Brain microvascular endothelial cell (primary cell): ENCODE results near the gene CBLB.

Experiments
- DNase-seq: peaks from one replicate; pipeline ENCODE4 v3.0.0-alpha.2; 2020
- H3K27ac ChIP-seq: fragments of 250-450 bp; sonication (Bioruptor Pico); 2 replicates; pipeline ENCODE4 v1.5.1; 2020; ENCODE audit warnings: mild to moderate bottlenecking, moderate library complexity
- H3K27me3 ChIP-seq: fragments of 250-450 bp; sonication (Bioruptor Pico); replicated peaks from 2 replicates; pipeline ENCODE4 v1.5.1; 2020; ENCODE audit warnings: mild to moderate bottlenecking
- H3K36me3 ChIP-seq: fragments of 250-450 bp; sonication (Bioruptor Pico); replicated peaks from 2 replicates; pipeline ENCODE4 v1.5.1; 2020; ENCODE audit warnings: mild to moderate bottlenecking
- H3K4me3 ChIP-seq: 2 replicates; pipeline ENCODE4 v1.5.1; 2011; ENCODE audit warnings: low read depth, mild to moderate bottlenecking, control low read depth, low read length, moderate library complexity
- in situ Hi-C: cut with HindIII; loops from 2 replicates; pipeline ENCODE4 v1.10.0; 2017; ENCODE audit warnings: low sequenced_read_pairs, low pct_ligation_motif_present
- TF ChIP-seq, protein P1 (sequence below): IDR thresholded peaks from 2 replicates; pipeline ENCODE4 v1.5.1; 2011; ENCODE audit warnings: low read depth, mild to moderate bottlenecking, moderate library complexity, low read length, control low read depth, inconsistent platforms; ENCODE audit errors: missing control alignments

CBLB gene

DNA sequence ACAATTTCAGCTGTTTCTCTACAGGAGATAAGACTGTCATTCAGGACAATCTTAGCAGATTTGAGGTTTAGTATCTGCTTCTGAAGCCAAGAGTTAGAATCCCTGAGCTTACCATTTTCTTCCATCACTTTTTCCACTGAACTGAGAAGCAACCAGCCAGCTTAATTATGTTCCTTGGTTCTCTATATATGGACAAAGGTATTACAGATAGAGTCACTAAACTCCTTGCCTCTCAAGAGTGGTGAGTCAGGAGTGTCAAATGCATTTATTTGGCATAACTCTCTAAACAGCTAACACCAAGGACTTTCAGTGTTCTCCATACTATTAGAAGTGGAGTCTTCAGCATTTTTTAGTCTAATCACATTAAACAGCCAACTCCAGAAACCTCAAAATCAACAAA is 262.8 kb downstream of the CBLB start:
- in situ Hi-C loops = no loop called here
- Histone ChIP-seq H3K4me3 (no peak overlapping the region), H3K27me3 (no peaks in the 10 kb centered on the region), H3K36me3 (no peaks in the 10 kb centered on the region), H3K27ac (no peak overlapping the region)
- TF ChIP-seq, protein P1, sequence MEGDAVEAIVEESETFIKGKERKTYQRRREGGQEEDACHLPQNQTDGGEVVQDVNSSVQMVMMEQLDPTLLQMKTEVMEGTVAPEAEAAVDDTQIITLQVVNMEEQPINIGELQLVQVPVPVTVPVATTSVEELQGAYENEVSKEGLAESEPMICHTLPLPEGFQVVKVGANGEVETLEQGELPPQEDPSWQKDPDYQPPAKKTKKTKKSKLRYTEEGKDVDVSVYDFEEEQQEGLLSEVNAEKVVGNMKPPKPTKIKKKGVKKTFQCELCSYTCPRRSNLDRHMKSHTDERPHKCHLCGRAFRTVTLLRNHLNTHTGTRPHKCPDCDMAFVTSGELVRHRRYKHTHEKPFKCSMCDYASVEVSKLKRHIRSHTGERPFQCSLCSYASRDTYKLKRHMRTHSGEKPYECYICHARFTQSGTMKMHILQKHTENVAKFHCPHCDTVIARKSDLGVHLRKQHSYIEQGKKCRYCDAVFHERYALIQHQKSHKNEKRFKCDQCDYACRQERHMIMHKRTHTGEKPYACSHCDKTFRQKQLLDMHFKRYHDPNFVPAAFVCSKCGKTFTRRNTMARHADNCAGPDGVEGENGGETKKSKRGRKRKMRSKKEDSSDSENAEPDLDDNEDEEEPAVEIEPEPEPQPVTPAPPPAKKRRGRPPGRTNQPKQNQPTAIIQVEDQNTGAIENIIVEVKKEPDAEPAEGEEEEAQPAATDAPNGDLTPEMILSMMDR = no peak
- peak; percentile 13 for DNase-seq
